Activated gamma-delta T cell treated with Interleukin-2 at 50 U/mL for 16 hours (primary cell): ENCODE results near the gene MLANA.
"Not testable (repeated sequence)": the region's sequence is repeated elsewhere in the genome, so short reads cannot be mapped to it uniquely, and the experiment has no call there.

Experiments
- DNase-seq: peaks from one replicate; pipeline ENCODE4 v3.0.0-alpha.2; 2020

Gene MLANA

GRCh38 chr9:5870020-5870339 lies 20.7 kb upstream of the MLANA start:
- no peak for DNase-seq

GRCh38 chr9:5870691-5871090 lies 20.0 kb upstream of the MLANA start:
- no peak for DNase-seq

GRCh38 chr9:5871785-5872184 lies 18.9 kb upstream of the MLANA start:
- DNase-seq, result no peak

- no peak for DNase-seq
These were observed 18.2 kb upstream of the MLANA start for GRCh38 chr9:5872511-5872910.

GRCh38 chr9:5873439-5873838 lies 17.2 kb upstream of the MLANA start:
- DNase-seq, result no peak

GRCh38 chr9:5874048-5874447 lies 16.6 kb upstream of the MLANA start:
- DNase-seq, result no peak

GRCh38 chr9:5876026-5876425 lies 14.7 kb upstream of the MLANA start:
- DNase-seq, result no peak

- DNase-seq, result no peak
These were observed 14.0 kb upstream of the MLANA start for GRCh38 chr9:5876711-5877110.

GRCh38 chr9:5879419-5880181 lies 11.1 kb upstream of the MLANA start:
- no peak for DNase-seq

- DNase-seq, result not testable (repeated sequence)
These were observed 8.3 kb upstream of the MLANA start for GRCh38 chr9:5882244-5883012.

GRCh38 chr9:5884191-5884590 lies 6.5 kb upstream of the MLANA start:
- no peak for DNase-seq

GRCh38 chr9:5886114-5886939 lies 4.4 kb upstream of the MLANA start:
- peak; percentile 80 for DNase-seq

- DNase-seq, result no peak
These were observed 1.9 kb downstream of the MLANA start for GRCh38 chr9:5892456-5893133.

- no peak for DNase-seq
These were observed 2.4 kb downstream of the MLANA start for GRCh38 chr9:5893134-5893505.

- DNase-seq, result no peak
These were observed 3.0 kb downstream of the MLANA start for GRCh38 chr9:5893591-5894236.

- DNase-seq, result no peak
These were observed 3.7 kb downstream of the MLANA start for GRCh38 chr9:5894237-5894959.

GRCh38 chr9:5895782-5896181 lies 5.1 kb downstream of the MLANA start:
- DNase-seq, result no peak

GRCh38 chr9:5896863-5897262 lies 6.2 kb downstream of the MLANA start:
- DNase-seq, result no peak

- DNase-seq, result no peak
These were observed 7.2 kb downstream of the MLANA start for GRCh38 chr9:5897851-5898250.

GRCh38 chr9:5899292-5899691 lies 8.6 kb downstream of the MLANA start:
- no peak for DNase-seq

GRCh38 chr9:5900622-5901021 lies 9.9 kb downstream of the MLANA start:
- DNase-seq, result no peak

GRCh38 chr9:5902377-5902776 lies 11.7 kb downstream of the MLANA start:
- no peak for DNase-seq
